ENCODE results near the gene MR1. TPM values are rescaled to one million over a fixed set of nuclear protein-coding genes. Genes with fewer than 3 reads are reported as not detected.
"Not testable (repeated sequence)": the region's sequence is repeated elsewhere in the genome, so short reads cannot be mapped to it uniquely, and the experiment has no call there.

MR1 gene
- total RNA-seq, 1 experiment from 2014 or later, result 33.4 TPM

DNA sequence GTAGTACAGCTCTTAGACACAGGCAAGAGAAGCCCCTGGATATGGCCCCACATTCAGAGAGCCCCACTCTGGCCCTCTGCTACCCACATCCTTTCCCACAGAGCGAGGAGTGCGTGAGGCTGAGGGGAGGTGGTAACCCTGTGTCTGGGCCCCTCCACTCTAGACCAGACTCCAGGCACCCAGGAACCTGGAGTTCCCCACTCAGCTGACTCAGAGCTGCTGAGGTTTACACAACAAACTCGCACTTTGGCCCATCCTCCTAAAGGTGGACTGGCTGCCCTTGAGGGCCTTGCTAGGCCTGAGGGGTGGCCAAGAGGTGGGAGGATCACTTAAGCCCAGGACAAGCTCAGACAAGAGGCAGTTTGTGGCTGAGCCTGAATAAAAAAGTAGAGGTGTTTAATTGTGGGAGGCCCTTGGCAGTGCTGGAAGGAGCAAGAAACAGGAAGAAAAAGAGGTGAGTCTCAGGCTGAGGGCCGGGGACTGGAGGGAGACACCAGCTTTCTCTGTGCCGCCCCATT, 10.7 kb downstream of the MR1 start:
- Mint-ChIP-seq H3K27me3 (ENCODE audit: insufficient read depth, unreplicated experiment) (no peaks in the 10 kb centered on the region), H3K4me3 (ENCODE audit: unreplicated experiment) (peak overlapping the region; percentile 58)
- intact Hi-C loops (cut with micrococcal nuclease), result no loop called here

DNA sequence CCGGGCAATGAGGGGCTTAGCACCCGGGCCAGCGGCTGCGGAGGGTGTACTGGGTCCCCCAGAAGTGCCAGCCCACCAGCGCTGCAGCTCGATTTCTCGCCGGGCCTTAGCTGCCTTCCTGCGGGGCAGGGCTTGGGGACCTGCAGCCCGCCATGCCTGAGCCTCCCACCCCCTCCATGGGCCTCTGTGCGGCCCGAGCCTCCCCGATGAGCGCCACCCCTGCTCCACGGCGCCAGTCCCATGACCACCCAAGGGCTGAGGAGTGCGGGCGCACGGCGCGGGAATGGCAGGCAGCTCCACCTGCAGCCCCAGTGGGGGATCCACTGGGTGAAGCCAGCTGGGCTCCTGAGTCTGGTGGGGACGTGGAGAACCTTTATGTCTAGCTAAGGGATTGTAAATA, 12.2 kb downstream of the MR1 start:
- POLR2A ChIA-PET, result interaction anchor here (1.9 to 13.9 kb wide), 3 partner anchors 10 to 42 kb away, joined by 8 to 309 read pairs (median 24); partner anchors contain the start of genes IER5 and STX6
- H3K27me3 Mint-ChIP-seq (ENCODE audit: insufficient read depth, unreplicated experiment); BruUV-seq (replicated peaks); intact Hi-C loops (cut with micrococcal nuclease); DNase-seq (ENCODE audit: unreplicated experiment); H3K27ac Mint-ChIP-seq (ENCODE audit: low read depth, unreplicated experiment); H3K9me3 Mint-ChIP-seq (ENCODE audit: unreplicated experiment): not testable (repeated sequence)
- Mint-ChIP-seq H3K4me1 (ENCODE audit: insufficient read depth, unreplicated experiment) (peaks cover 30% of the 10 kb centered on the region), H3K4me3 (ENCODE audit: unreplicated experiment) (peak overlapping the region; percentile 28), H3K36me3 (ENCODE audit: insufficient read depth, unreplicated experiment) (peaks cover 21% of the 10 kb centered on the region)
- CTCF ChIA-PET, result interaction anchor here (0.7 to 7.8 kb wide), 3 partner anchors 60 to 1921 kb away, joined by 4 to 58 read pairs (median 4); no protein-coding TSS in a partner anchor

More for the DNA sequence above, 10.7 kb downstream of the MR1 start:
- peak; percentile 99 for DNase-seq (ENCODE audit: unreplicated experiment)
- no TSS peak for BruUV-seq (replicated peaks)
- peaks cover 41% of the 10 kb centered on the region for H3K4me1 Mint-ChIP-seq (ENCODE audit: insufficient read depth, unreplicated experiment)
- POLR2A ChIA-PET, result interaction anchor here (0.7 to 13.9 kb wide), 27 partner anchors 10 to 748 kb away, joined by 3 to 309 read pairs (median 5); partner anchors contain the start of genes ACBD6, IER5, MR1 and STX6
- no peaks in the 10 kb centered on the region for H3K9me3 Mint-ChIP-seq (ENCODE audit: unreplicated experiment)
- TF ChIP-seq, protein P1, sequence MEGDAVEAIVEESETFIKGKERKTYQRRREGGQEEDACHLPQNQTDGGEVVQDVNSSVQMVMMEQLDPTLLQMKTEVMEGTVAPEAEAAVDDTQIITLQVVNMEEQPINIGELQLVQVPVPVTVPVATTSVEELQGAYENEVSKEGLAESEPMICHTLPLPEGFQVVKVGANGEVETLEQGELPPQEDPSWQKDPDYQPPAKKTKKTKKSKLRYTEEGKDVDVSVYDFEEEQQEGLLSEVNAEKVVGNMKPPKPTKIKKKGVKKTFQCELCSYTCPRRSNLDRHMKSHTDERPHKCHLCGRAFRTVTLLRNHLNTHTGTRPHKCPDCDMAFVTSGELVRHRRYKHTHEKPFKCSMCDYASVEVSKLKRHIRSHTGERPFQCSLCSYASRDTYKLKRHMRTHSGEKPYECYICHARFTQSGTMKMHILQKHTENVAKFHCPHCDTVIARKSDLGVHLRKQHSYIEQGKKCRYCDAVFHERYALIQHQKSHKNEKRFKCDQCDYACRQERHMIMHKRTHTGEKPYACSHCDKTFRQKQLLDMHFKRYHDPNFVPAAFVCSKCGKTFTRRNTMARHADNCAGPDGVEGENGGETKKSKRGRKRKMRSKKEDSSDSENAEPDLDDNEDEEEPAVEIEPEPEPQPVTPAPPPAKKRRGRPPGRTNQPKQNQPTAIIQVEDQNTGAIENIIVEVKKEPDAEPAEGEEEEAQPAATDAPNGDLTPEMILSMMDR (IDR thresholded peaks at IDR 0.05; ENCODE audit: unreplicated experiment), result no peak
- H3K36me3 Mint-ChIP-seq (ENCODE audit: insufficient read depth, unreplicated experiment), result peaks cover 30% of the 10 kb centered on the region
- CTCF ChIA-PET, result interaction anchor here (0.6 to 7.8 kb wide), 12 partner anchors 9 to 163 kb away, joined by 3 to 58 read pairs (median 4); partner anchors contain the start of gene MR1
- H3K27ac Mint-ChIP-seq (ENCODE audit: low read depth, unreplicated experiment), result peak overlapping the region; percentile 88

DNA sequence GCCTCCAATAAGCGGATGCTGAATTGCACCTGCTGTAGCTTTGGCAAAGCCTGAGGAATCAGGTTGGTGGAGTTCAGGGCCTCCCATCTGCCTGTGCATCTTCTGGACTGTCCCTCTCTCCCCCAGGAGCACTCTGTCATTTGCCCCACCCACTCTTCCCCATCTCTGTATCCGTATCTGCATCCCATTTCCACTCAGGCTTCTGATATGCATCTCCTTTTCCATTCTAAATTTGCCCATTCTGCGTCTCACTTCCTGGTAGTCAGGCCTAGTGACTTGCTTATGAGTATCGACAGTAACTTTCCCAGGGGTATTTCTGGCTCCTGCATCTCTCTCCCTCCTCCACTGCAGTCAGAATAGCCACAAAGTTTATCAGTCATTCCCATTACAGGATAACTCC, 15.6 kb downstream of the MR1 start:
- Mint-ChIP-seq H3K27ac (ENCODE audit: low read depth, unreplicated experiment) (no peak overlapping the region), H3K27me3 (ENCODE audit: insufficient read depth, unreplicated experiment) (no peaks in the 10 kb centered on the region), H3K4me1 (ENCODE audit: insufficient read depth, unreplicated experiment) (peaks cover 9% of the 10 kb centered on the region), H3K9me3 (ENCODE audit: unreplicated experiment) (no peaks in the 10 kb centered on the region), H3K4me3 (ENCODE audit: unreplicated experiment) (no peak overlapping the region), H3K36me3 (ENCODE audit: insufficient read depth, unreplicated experiment) (peaks cover 29% of the 10 kb centered on the region)
- intact Hi-C loops (cut with micrococcal nuclease), result no loop called here
- CTCF ChIA-PET, result no interaction called here
- TF ChIP-seq, protein P1 (IDR thresholded peaks at IDR 0.05; ENCODE audit: unreplicated experiment), result no peak
- no peak for DNase-seq (ENCODE audit: unreplicated experiment)
- POLR2A ChIA-PET, result interaction anchor here (1.1 kb wide), 1 partner anchor 12 kb away, joined by 4 read pairs; no protein-coding TSS in a partner anchor
- BruUV-seq (replicated peaks), result no TSS peak

DNA sequence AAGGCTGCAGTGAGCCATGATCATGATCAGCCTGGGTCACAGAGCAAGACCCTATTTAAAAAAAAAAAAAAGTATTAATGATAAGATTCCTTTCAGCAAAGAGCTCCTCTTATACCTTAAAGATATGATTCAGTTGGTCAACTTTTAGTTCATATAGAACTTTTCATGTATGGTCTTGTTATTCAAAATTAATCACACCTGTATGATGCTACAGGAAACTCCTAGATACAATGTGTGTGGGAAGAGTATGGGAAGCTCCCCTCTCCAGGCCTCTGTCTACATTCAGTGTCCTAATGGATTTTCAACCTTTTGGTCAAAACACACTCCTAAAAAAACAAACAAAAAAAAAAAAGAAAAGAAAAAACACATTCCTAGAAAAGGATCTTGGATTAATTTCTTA, 17.1 kb downstream of the MR1 start:
- no peaks in the 10 kb centered on the region for H3K27me3 Mint-ChIP-seq (ENCODE audit: insufficient read depth, unreplicated experiment)
- ChIA-PET POLR2A (interaction anchor here (0.6 to 1.4 kb wide), 5 partner anchors 13 to 490 kb away, joined by 3 to 5 read pairs (median 3); no protein-coding TSS in a partner anchor), CTCF (interaction anchor here (0.6 to 0.7 kb wide), 3 partner anchors 118 to 153 kb away, joined by 3 to 4 read pairs (median 4); no protein-coding TSS in a partner anchor)
- H3K4me1 Mint-ChIP-seq (ENCODE audit: insufficient read depth, unreplicated experiment), result no peaks in the 10 kb centered on the region
- intact Hi-C loops (cut with micrococcal nuclease), result no loop called here
- no peak for DNase-seq (ENCODE audit: unreplicated experiment)
- TF ChIP-seq, protein P1 (IDR thresholded peaks at IDR 0.05; ENCODE audit: unreplicated experiment), result no peak
- H3K36me3 Mint-ChIP-seq (ENCODE audit: insufficient read depth, unreplicated experiment), result peaks cover 31% of the 10 kb centered on the region
- no peaks in the 10 kb centered on the region for H3K9me3 Mint-ChIP-seq (ENCODE audit: unreplicated experiment)
- BruUV-seq (replicated peaks), result no TSS peak
- no peak overlapping the region for H3K27ac Mint-ChIP-seq (ENCODE audit: low read depth, unreplicated experiment)
- no peak overlapping the region for H3K4me3 Mint-ChIP-seq (ENCODE audit: unreplicated experiment)

Measured in MCF 10A (cell line).